B cell (primary cell): ENCODE measurements around the gene ITGA3. TPM values are rescaled to one million over a fixed set of nuclear protein-coding genes. Genes with fewer than 3 reads are reported as not detected.

Experiments used
- ATAC-seq: fragments of 200-7000 bp; cut with Tn5 transposase; one replicate; pipeline ENCODE4 v1.10.0; 2021; ENCODE audit warnings: low read depth, mild to moderate bottlenecking, moderate number of reproducible peaks, moderate library complexity
- CTCF ChIA-PET: fragments of 350-600 bp; sonication (Branson Sonifier 250); formaldehyde crosslinking; loops from one replicate; lab custom pipeline; 2021; ENCODE audit warnings: antibody characterized with exemption, inconsistent platforms; lab: Charles Lee
- POLR2A ChIA-PET: fragments of 350-600 bp; sonication (Branson Sonifier 250); formaldehyde crosslinking; loops from one replicate; lab custom pipeline; 2021; ENCODE audit warnings: antibody characterized with exemption; lab: Charles Lee
- DNase-seq: peaks from one replicate; pipeline ENCODE4 v3.0.0; 2013
- H2AFZ ChIP-seq: 2 replicates; pipeline ENCODE4 v1.6.1; 2012; ENCODE audit warnings: mild to moderate bottlenecking, low read depth, low read length; ENCODE audit not compliant: insufficient read depth, poor library complexity, severe bottlenecking
- H3K27ac ChIP-seq, 2 donors: 1 replicate in 1 of 2; 2 replicates in 1 of 2; pipeline ENCODE4 v1.5.1; 2012 to 2013; ENCODE audit warnings: low read length in 2 of 2, mild to moderate bottlenecking in 2 of 2, moderate library complexity in 1 of 2
- H3K27me3 ChIP-seq, 4 experiments: fragments of 200-600 bp in 1 of 4; sonication (generic) in 1 of 4; replicated peaks in 1 of 4; 1 replicate in 2 of 4; 2 replicates in 2 of 4; pipeline versions ENCODE4 v1.6.1 to v1.7.0; 2013 to 2016; ENCODE audit warnings: low read length in 3 of 4, mild to moderate bottlenecking in 2 of 4, mixed read lengths in 1 of 4, moderate library complexity in 1 of 4; ENCODE audit not compliant: insufficient read depth in 4 of 4, control insufficient read depth in 3 of 4; ENCODE audit errors: control extremely low read depth in 1 of 4
- H3K36me3 ChIP-seq, 2 experiments: replicated peaks in 1 of 2; 1 replicate in 1 of 2; 2 replicates in 1 of 2; pipeline versions ENCODE4 v1.6.1 to v1.7.1; 2013; ENCODE audit warnings: low read length in 1 of 2; ENCODE audit not compliant: insufficient read depth in 2 of 2, control insufficient read depth in 1 of 2; ENCODE audit errors: control extremely low read depth in 1 of 2, extremely low read depth in 1 of 2
- H3K4me1 ChIP-seq, 2 donors: fragments of 200-600 bp in 1 of 2; sonication (generic) in 1 of 2; 1 replicate in 1 of 2; 2 replicates in 1 of 2; pipeline versions ENCODE4 v1.5.1 to v1.6.1; 2013 to 2017; ENCODE audit warnings: low read length in 2 of 2; ENCODE audit not compliant: control insufficient read depth in 2 of 2, insufficient read depth in 2 of 2
- H3K4me2 ChIP-seq: replicated peaks from 2 replicates; pipeline ENCODE3; 2012; ENCODE audit warnings: mild to moderate bottlenecking, low read depth, low read length; ENCODE audit not compliant: poor library complexity, severe bottlenecking
- H3K4me3 ChIP-seq, 5 experiments: fragments of 200-600 bp in 1 of 5; sonication (generic) in 1 of 5; 1 replicate in 3 of 5; 2 replicates in 2 of 5; pipeline versions ENCODE4 v1.5.1 to v1.7.0; 2011 to 2016; ENCODE audit warnings: low read length in 4 of 5, mild to moderate bottlenecking in 4 of 5, low read depth in 2 of 5, control low read depth in 1 of 5, moderate library complexity in 1 of 5; ENCODE audit not compliant: insufficient read depth in 1 of 5; ENCODE audit errors: control extremely low read depth in 1 of 5, extremely low read depth in 1 of 5
- H3K79me2 ChIP-seq: fragments of 200-600 bp; sonication (generic); one replicate; pipeline ENCODE4 v1.6.0; 2016; ENCODE audit warnings: low read length; ENCODE audit not compliant: control insufficient read depth, insufficient read depth
- H3K9ac ChIP-seq: fragments of 200-600 bp; sonication (generic); 2 replicates; pipeline ENCODE4 v1.6.1; 2017; ENCODE audit warnings: mild to moderate bottlenecking, low read length, moderate library complexity
- H3K9me3 ChIP-seq, 3 donors: one replicate each; pipeline versions ENCODE4 v1.6.1 to v1.7.1; 2013; ENCODE audit warnings: low read length in 2 of 3; ENCODE audit not compliant: control insufficient read depth in 2 of 3, insufficient read depth in 1 of 3; ENCODE audit errors: control extremely low read depth in 1 of 3
- H4K20me1 ChIP-seq: 2 replicates; pipeline ENCODE4 v1.6.0; 2012; ENCODE audit warnings: mild to moderate bottlenecking, low read length; ENCODE audit not compliant: insufficient read depth, control insufficient read depth, poor library complexity, severe bottlenecking
- H3K27ac Mint-ChIP-seq: one replicate; pipeline ENCODE4 v1.8.0; 2021; ENCODE audit warnings: mixed read lengths
- H3K27me3 Mint-ChIP-seq: one replicate; pipeline ENCODE4 v1.8.0; 2021; ENCODE audit warnings: mixed read lengths
- H3K4me1 Mint-ChIP-seq: one replicate; pipeline ENCODE4 v1.8.0; 2021; ENCODE audit warnings: mixed read lengths
- H3K4me3 Mint-ChIP-seq: one replicate; pipeline ENCODE4 v1.8.0; 2021; ENCODE audit warnings: mixed read lengths
- H3K9me3 Mint-ChIP-seq: one replicate; pipeline ENCODE4 v1.8.0; 2022; ENCODE audit warnings: mixed read lengths; ENCODE audit not compliant: insufficient read depth
- EZH2 ChIP-seq: IDR thresholded peaks from 2 replicates; pipeline ENCODE4 v1.6.1; 2012; ENCODE audit warnings: borderline replicate concordance, low read depth, mild to moderate bottlenecking, moderate library complexity, low read length; ENCODE audit not compliant: insufficient read depth, poor library complexity, severe bottlenecking
- WGBS: methylation state at CpG from one replicate; pipeline ENCODE4 v1.1.5; 2013; ENCODE audit warnings: missing lambda C conversion rate; ENCODE audit not compliant: insufficient coverage; 5-methylcytosine and 5-hydroxymethylcytosine counted together
- intact Hi-C: fragments of 100-400 bp; cut with micrococcal nuclease; formaldehyde crosslinking; loops from one replicate; pipeline ENCODE4 v1.10.0; 2022
- polyA plus RNA-seq: library from polyadenylated mRNA; depleted of rRNA; stranded (reverse); fragments of >200 nt; gene quantifications from 2 replicates; pipeline ENCODE4 v1.2.3, GENCODE V29; 2012
- total RNA-seq, 2 donors: library from RNA; stranded (reverse); fragments of 120-200 nt in 1 of 2; gene quantifications; 1 replicate in 1 of 2; 2 replicates in 1 of 2; pipeline versions ENCODE4 v1.2.3 to v1.2.4, GENCODE V29; 2013 to 2022
- TF ChIP-seq, protein P1 (sequence below): fragments of 200-600 bp; IDR thresholded peaks from one replicate; pipeline ENCODE4 v1.8.0; 2022; ENCODE audit warnings: antibody characterized with exemption, mild to moderate bottlenecking

The ITGA3 gene
- total and polyA plus RNA-seq, 2 donors (not counting 1 experiment from before 2014, with no cell fraction given): 11.9 to 13.3 TPM

DNA sequence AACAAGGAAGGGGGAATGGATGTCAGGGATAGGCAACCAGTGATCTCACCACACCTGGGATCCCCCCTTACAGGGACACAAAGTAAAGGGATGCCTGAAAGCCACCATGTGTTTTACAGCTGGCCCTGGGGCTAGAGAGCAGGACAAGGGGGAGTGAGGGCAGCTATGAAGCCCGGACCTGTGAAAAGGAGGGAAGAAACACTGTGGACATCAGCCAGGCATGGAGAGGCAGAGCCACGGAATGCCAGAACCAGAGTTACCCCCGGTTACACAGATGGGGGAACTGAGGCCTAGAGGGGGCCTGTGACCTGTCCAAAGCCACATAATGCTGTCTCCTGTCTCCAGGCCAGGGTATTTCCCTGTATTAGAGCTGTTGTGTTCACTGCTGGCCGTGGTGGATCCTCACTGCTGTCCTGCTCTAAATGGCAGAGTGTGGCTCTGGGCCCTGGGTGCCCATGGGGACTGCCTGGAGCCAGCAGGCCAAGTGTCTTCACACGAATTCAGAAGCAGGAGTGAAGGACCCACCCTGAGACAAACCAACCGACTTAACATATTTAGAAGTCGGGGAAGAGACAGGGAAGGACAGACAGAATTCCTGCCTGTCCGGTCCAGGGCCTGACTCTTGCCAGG lies 29.7 kb upstream of the ITGA3 start:
- Histone ChIP-seq H3K27me3 (peaks cover 0 to 33% (median 13%) of the 10 kb centered on the region in 4 experiments), H3K4me2 (no peak overlapping the region), H3K9me3 (no peaks in the 10 kb centered on the region), H2AFZ (no peak overlapping the region), H3K4me1 (peaks cover 10 to 13% of the 10 kb centered on the region in 2 donors), H3K27ac (no peak overlapping the region), H3K36me3 (no peaks in the 10 kb centered on the region), H3K9ac (no peak overlapping the region), H3K4me3 (no peak overlapping the region), H3K79me2 (no peaks in the 10 kb centered on the region), H4K20me1 (no peaks in the 10 kb centered on the region)
- TF ChIP-seq EZH2: no peak
- TF ChIP-seq, protein P1, sequence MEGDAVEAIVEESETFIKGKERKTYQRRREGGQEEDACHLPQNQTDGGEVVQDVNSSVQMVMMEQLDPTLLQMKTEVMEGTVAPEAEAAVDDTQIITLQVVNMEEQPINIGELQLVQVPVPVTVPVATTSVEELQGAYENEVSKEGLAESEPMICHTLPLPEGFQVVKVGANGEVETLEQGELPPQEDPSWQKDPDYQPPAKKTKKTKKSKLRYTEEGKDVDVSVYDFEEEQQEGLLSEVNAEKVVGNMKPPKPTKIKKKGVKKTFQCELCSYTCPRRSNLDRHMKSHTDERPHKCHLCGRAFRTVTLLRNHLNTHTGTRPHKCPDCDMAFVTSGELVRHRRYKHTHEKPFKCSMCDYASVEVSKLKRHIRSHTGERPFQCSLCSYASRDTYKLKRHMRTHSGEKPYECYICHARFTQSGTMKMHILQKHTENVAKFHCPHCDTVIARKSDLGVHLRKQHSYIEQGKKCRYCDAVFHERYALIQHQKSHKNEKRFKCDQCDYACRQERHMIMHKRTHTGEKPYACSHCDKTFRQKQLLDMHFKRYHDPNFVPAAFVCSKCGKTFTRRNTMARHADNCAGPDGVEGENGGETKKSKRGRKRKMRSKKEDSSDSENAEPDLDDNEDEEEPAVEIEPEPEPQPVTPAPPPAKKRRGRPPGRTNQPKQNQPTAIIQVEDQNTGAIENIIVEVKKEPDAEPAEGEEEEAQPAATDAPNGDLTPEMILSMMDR: no peak
- ATAC-seq (no peak), DNase-seq (no peak)
- Mint-ChIP-seq H3K4me3 (no peak overlapping the region), H3K4me1 (peaks cover 11% of the 10 kb centered on the region), H3K27me3 (peaks cover 40% of the 10 kb centered on the region), H3K27ac (no peak overlapping the region), H3K9me3 (no peaks in the 10 kb centered on the region)
- POLR2A ChIA-PET: no interaction called here
- 76% methylated on average over 8 of the region's 8 CpGs for WGBS
- CTCF ChIA-PET: interaction anchor here (0.6 to 4.9 kb wide), 10 partner anchors 19 to 272 kb away, joined by 3 to 68 read pairs (median 4); partner anchors contain the start of gene ITGA3
- intact Hi-C loops: no loop called here

DNA sequence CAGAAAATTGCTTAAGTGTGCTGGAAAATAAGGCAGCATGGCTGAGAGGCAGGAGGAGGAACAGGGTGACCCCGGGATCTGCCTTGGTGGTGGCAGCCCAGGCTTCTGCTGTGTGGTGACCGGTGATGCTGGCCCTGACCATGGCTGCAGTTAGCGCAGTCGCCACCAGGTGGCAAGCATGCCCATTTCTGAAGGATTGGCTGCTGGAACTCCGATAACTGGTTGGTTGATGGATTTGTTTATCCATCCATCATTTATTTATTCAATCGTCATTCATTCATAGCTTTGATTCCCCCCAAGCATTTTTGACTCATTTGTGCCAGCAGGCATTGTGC lies 29.1 kb upstream of the ITGA3 start:
- intact Hi-C loops: loop anchor here (1.0 kb wide), 3 partner anchors 28 to 270 kb away; no protein-coding TSS in a partner anchor
- Histone ChIP-seq H3K27me3 (peaks cover 0 to 31% (median 13%) of the 10 kb centered on the region in 4 experiments), H3K9ac (peak overlapping the region; percentile 26), H3K9me3 (no peaks in the 10 kb centered on the region), H2AFZ (peak overlapping the region; percentile 32), H3K27ac (no peak overlapping the region), H3K36me3 (no peaks in the 10 kb centered on the region), H3K4me3 (peak overlapping the region in 1 of 5 experiments; percentile 15), H3K79me2 (no peaks in the 10 kb centered on the region), H3K4me2 (peak overlapping the region; percentile 57), H3K4me1 (peaks cover 10 to 13% of the 10 kb centered on the region in 2 donors), H4K20me1 (no peaks in the 10 kb centered on the region)
- Mint-ChIP-seq H3K27me3 (peaks cover 40% of the 10 kb centered on the region), H3K4me3 (peak overlapping the region; percentile 45), H3K9me3 (no peaks in the 10 kb centered on the region), H3K4me1 (peaks cover 11% of the 10 kb centered on the region), H3K27ac (peak overlapping the region; percentile 71)
- POLR2A ChIA-PET: no interaction called here
- 3% methylated on average over 3 of the region's 6 CpGs for WGBS
- no peak for TF ChIP-seq EZH2
- TF ChIP-seq, protein P1: peak; percentile 91
- CTCF ChIA-PET: interaction anchor here (0.8 to 4.9 kb wide), 7 partner anchors 21 to 271 kb away, joined by 3 to 68 read pairs (median 4); partner anchors contain the start of gene ITGA3
- DNase-seq (peak; percentile 77), ATAC-seq (peak; percentile 88)
